HG03457 (cell line): Measurements from ENCODE around the gene SAMD9L.
"Not testable (repeated sequence)": the region's sequence is repeated elsewhere in the genome, so short reads cannot be mapped to it uniquely, and the experiment has no call there.

ENCODE experiments used
- ATAC-seq: cut with Tn5 transposase; IDR thresholded peaks from one replicate; pipeline ENCODE4 v1.9.1; 2021; ENCODE audit warnings: moderate number of reproducible peaks; ENCODE audit not compliant: unreplicated experiment

Gene SAMD9L

DNA sequence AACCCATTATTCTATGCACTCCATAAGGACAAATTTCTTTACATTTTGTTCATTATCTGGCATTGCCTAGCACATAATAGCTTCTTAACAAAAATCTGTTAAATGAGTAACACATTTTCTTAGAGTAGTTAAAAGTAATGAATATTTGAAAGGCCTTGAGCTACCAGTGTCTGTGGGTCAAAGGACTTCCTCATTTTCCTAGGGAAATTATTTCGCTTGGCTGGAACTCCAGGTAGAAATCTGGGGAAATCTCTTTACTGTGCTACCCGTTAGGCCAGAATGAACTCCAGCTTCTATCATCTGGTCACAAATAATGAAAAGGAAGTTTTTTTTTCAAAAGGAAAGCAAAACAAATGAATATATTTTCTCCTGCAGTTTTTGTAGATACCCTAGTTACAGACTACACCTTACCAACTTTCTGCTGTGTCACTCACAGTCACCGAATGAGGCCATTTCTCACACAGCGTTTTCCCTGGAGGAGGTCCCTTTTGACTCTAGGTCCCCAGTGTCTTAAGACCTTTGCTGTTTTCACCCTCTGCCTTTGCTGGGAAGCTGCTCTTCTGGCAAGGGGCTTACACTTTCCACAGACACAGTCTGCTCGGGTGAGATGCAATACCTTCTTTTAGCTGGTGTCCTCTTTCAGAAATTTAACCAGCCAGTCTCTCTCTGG, 1.6 kb downstream of the SAMD9L start:
- ATAC-seq = no peak

DNA sequence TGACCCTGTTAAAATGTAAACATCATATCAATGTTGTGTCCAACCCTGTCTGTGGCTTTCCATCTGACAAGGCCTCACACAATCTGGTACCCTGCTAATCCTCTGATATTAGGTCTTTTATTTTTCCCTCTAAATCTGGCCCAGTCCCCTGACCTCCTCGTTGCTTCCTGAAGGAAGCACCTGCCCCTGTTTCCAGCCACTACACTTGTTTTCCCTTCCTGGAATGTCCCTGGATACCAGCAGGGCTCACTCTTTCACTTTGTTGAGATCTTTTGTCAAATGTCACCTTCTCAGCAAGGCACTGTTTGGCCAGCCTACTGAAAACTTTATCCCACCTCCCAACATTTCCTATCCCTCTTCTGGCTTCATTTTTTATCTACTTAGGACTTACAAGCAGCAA, 2.1 kb downstream of the SAMD9L start:
- ATAC-seq = no peak

DNA sequence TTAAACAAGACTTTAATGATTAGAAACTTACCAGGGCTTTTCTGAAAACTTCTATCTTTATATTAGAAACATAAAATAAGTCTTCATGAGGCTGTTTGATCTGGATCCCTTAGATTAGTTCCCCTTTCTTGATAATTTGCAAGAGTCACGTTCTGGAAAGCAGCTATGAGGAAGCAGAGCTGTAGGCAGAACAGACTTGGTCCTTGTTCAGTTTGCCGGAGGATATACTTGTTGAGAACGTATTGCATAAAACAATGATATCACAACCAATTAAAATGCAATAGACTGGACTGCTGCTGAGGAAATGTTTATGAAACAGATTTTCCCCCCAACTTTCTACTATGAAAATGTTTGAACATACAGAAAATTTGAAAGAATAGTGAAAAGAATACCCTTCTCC, 2.8 kb downstream of the SAMD9L start:
- no peak for ATAC-seq

DNA sequence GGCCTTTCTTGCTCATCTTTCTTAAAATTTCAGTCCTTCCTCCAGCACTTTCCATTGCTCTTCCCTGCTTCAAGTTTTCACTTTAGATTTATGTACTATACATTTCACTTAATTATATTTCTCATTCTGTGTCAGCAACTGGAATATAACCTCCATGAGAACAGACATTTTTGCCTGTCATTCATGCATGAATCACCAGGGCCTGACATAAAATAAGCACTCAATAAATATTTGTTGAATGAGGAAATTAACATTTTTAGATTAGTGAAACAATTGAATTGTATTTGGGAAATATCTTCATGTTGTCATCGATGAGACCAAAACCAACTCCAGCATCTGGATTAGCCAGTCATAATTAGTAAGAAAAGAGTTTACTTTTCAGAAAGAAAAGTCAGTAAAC, 6.1 kb downstream of the SAMD9L start:
- no peak for ATAC-seq

- no peak for ATAC-seq
Measured at GRCh38 chr7:93140582-93141191, 7.5 kb downstream of the SAMD9L start.

DNA sequence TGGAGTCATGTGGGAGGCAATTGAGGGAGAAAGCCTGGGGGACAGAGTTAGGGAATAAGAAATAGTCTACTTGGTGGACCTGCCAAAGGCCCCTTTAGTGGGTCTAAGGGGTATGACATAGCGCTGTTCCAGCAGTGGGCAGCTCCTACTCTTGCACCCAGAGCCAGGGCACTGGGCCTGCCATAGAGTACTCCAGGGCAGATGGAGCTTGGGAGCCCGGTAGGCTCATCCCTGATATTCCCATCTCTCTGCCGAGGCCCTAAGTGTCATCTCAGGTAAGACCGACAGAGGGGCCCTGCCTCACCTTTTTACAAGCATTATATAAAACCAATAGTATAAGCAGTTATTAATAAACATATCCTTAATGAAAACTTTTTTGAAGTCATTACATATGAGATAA, 9.6 kb downstream of the SAMD9L start:
- no peak for ATAC-seq

GRCh38 chr7:93133005-93133404, 15.2 kb downstream of the SAMD9L start:
- no peak for ATAC-seq

DNA sequence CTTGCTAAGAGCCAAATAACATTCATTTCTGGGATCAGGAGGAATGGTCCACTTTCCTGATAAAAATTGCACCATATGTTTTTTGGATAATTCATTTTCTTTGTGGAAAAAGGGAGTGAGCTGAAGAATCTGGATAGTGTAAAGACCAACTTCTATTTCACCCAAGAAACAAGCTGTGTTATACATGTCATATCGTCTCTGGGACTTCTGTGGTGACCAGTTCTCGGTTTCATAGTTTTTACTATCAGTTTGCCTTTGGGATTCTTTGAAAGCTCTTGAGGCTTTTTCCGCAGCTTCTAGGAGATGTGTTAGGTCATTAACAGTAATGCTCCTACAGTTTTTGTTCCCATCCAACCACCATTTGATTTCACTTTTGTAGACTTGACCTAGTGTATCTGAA, 16.0 kb downstream of the SAMD9L start:
- ATAC-seq = no peak

- not testable (repeated sequence) for ATAC-seq
Measured at GRCh38 chr7:93126954-93127353, 21.2 kb downstream of the SAMD9L start.

- ATAC-seq = not testable (repeated sequence)
Measured at GRCh38 chr7:93123532-93123931, 24.7 kb downstream of the SAMD9L start.

DNA sequence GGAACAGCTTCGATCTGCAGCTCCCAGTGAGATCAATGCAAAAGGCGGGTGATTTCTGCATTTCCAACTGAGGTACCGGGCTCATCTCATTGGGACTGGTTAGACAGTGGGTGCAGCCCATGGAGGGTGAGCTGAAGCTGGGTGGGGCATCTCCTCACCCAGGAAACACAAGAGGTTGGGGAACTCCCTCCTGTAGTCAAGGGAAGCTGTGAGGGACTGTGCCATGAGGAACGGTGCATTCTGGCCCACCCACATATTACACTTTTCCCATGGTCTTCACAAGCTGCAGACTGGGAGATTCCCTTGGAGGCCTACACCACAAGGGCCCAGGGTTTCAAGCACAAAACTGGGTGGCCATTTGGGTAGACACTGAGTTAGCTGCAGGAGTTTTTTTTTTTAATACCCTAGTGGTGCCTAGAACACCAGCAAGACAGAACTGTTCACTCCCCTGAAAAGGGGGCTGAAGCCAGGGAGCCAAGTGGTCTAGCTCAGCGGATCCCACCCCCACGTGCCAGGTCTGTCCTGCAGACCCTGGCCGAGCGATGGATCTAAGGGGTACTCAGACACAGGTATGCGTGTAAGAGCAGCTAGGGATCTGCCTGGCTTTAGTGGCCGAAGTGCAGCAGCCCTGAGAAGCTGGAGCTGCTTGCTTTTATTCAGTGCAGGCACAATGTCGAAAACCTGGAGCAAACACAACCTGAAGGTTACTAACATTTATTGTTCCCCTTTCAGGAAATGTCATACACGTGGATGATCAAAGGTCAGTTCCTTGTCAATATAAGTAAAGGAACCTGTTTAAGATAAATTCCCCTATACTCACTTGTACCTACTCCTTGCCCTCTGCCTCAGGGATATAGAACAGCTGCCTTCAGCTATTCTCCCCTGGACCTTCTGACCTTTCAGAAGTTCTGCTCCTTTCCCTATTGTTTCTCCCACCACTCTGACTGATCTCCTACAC, 27.3 kb downstream of the SAMD9L start:
- no peak for ATAC-seq

DNA sequence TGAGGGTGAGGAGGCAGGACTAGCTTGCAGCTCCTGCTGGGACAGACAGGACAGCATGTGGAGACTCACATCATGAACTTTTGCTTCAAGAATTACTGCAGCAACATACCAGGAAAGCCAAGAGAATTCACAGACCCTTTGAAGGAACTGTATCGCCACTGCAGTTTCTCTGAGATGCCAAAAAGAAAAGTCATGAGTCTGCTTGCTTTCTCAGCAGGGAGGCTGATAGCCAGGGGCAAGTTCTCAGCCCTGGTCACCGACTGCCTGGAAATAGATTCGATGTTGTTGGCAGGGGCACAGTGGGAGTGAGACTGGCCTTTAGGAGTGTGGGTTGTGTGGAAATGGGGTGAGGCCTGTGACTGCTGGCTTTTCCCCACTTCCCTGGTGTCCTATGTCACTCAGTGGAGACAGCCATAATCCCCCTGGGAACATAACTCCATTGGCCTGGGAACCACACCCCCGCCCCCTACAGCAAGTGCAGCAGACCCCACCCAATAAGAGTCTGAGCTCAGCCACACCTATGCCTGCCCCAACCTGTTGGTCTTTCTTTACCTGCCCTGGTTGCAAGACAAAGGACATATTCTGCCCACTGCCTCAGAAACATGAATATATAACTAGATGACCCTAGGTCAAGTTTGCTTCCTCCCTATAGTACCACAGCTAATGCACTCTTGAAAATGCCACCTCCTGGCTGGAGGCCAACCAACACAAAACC, 28.8 kb downstream of the SAMD9L start:
- no peak for ATAC-seq

DNA sequence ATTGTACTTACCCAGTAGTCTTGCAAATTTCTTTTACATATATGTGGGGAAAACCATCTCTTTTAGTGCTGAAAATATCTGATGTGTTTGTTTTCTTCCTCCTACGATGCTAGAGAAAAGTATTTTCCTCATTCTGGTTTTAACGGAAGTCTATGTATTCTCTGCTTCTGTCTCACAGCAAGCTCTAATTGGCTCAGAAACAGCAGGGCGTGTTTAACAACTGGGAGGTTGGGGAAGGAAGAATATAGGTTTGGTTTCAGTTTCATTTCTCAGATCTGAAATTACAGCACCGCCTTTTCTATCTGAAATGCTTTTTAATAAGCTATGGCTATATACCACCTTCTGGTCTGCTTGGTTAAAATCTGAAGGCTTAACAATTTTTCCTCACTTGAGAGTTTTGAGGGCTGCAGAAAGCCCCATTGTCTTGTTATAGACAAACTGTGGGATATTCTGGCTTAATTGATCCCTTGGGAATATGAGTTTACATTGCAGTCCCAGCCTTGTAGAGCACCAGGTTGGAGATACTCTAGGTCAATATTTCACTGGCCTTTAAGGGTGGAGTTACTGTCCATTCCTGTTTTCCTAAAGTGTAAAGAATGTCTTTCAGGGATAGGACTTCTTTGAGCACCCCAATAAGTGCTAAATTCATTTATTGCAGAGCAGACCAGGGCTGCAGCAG, 30.2 kb downstream of the SAMD9L start, which contains the start of gene SAMD9:
SAMD9 (minus strand) TSS at position 128 of the 679 bp plus-strand sequence. CDS start 11,882 bp downstream, outside the sequence.
- ATAC-seq = peak; percentile 99

DNA sequence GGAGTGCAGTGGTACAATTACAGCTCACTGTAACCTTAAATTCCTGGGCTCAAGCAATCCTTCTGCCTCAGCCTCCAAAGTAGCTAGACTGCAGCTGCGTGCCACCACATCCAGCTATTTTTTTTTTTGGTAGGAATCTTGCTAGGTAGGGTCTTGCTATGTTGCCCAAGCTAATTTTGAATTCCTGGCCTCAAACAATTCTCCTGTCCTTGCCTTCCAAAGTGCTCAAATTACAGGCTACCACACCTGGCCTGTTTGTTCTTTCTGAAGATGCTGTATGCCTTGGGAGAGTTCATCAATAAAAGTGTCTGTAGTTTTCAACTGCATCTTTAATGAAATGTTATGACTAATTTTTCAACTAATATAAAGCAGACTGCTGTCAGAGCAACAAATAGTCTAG, 30.9 kb downstream of the SAMD9L start:
- ATAC-seq = no peak

DNA sequence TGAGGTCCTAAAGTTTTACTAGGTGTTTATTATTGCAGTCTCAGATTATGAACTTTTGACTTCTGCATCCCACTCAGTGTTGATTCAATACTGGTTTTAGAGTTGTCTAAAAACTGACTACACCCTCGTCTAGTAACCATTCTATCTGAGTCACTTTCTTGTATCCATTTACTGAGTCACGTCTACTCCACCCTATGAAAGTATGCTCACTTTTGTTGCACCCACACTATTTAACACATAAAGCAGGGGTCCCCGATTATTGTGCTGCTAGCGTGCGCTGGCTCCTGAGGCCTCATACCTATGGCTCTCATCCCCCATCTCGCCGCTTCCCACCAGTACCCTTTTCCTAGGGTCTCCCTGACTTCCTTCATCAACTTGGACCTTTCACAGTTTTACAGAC, 32.4 kb downstream of the SAMD9L start:
- ATAC-seq = no peak

DNA sequence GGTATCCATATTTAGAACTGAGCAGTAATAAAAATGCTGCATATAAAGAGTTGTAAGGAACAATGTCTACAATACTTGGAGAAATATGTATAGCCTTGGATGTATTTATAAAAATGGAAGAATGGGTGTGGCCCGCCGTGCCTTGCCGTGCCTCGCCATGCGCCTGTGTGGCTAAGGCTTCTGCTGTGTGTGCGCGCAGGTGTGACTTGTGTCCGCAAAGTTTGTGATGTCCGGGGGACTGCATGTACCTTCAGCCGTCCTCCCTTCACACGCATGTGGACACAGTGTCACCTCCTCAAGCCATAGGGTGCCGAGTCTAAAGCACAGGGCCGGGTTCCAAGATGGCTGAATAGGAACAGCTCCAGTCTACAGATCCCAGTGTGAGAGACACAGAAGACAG, 40.2 kb downstream of the SAMD9L start:
- no peak for ATAC-seq

- no peak for ATAC-seq
Measured at GRCh38 chr7:93097388-93097787, 50.8 kb downstream of the SAMD9L start.

GRCh38 chr7:93092757-93093370, 55.3 kb downstream of the SAMD9L start:
- no peak for ATAC-seq
